GM13977 (cell line): ENCODE data around the gene ARHGAP10.
A peak's percentile ranks its signal among the peaks of the same experiment; 100 is the strongest.

ENCODE experiments used
- DNase-seq: peaks from one replicate; pipeline ENCODE4 v3.0.0; 2012; ENCODE audit warnings: low spot score
- in situ Hi-C: fragments of 300-500 bp; cut with MboI; formaldehyde crosslinking; loops from one replicate; pipeline ENCODE4 v1.12.0; 2022; ENCODE audit warnings: low sequenced_read_pairs, low pct_unique_long_range_greater_than_20kb, mixed read lengths, inconsistent platforms; ENCODE audit not compliant: unreplicated experiment
- TF ChIP-seq, protein P1 (sequence below): IDR thresholded peaks from 2 replicates; pipeline ENCODE4 v1.5.1; 2012; ENCODE audit warnings: mild to moderate bottlenecking, control low read depth; ENCODE audit not compliant: insufficient read depth; ENCODE audit errors: extremely low read depth, missing control alignments

The ARHGAP10 gene

DNA sequence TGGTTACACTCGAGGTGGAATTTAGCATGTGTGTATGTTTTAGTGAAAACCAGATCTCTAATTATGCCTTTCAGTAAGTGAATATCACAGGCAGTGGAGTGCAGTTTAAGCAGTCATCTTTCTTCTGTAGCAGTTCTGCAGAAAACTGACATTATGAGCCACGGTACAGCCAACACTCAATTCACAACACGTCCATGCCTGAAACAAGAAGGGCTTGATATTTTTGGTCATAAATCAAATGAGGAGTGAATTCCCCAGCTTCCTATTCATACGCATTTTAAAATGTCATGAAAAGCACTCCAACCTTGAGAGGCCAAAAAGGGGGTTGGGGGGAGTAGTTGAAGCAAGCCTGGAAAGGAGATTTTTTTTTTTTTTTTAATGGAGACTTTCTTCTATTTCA is 316.7 kb downstream of the ARHGAP10 start:
- no peak for DNase-seq
- in situ Hi-C loops: no loop called here
- TF ChIP-seq, protein P1, sequence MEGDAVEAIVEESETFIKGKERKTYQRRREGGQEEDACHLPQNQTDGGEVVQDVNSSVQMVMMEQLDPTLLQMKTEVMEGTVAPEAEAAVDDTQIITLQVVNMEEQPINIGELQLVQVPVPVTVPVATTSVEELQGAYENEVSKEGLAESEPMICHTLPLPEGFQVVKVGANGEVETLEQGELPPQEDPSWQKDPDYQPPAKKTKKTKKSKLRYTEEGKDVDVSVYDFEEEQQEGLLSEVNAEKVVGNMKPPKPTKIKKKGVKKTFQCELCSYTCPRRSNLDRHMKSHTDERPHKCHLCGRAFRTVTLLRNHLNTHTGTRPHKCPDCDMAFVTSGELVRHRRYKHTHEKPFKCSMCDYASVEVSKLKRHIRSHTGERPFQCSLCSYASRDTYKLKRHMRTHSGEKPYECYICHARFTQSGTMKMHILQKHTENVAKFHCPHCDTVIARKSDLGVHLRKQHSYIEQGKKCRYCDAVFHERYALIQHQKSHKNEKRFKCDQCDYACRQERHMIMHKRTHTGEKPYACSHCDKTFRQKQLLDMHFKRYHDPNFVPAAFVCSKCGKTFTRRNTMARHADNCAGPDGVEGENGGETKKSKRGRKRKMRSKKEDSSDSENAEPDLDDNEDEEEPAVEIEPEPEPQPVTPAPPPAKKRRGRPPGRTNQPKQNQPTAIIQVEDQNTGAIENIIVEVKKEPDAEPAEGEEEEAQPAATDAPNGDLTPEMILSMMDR: no peak

DNA sequence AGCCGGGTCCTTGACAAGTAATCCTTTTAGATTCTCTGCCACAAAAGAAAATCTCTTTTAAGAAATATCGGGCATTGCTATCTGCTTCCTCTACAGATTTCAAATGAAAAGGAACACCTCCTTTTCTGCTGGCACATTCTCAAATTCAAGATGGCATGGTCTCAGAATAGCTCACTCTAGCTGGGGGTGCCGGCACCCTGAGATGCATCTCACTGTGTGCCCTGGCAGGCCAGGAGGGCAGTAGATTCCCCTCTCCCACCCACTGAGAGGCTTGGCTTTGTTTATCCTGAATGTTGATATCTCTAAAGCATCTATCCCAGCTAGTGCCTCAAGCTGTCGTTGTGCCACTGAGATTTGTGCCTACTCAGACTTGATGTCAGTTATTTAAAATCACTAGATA is 319.5 kb downstream of the ARHGAP10 start:
- TF ChIP-seq, protein P1: no peak
- in situ Hi-C loops: no loop called here
- DNase-seq: no peak

DNA sequence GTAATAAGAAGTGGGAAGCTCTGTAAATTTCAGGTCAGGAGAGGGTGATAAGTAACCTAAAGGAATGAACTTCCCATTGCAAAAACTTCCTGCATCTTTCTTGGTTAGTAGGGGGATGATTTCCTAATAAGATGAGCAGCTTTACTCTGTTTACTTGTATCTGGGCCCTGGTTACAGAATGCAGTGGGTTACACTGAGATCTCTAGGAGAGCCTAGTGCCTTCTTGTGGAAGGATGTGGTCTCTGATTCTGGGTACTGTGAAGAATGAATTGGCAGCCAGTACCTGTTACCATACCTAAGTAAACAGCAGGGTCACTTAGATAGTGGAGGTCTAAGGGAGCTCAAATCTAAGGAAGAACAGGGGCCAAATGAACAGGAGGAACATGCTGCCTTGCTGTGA is 320.6 kb downstream of the ARHGAP10 start:
- TF ChIP-seq, protein P1: no peak
- no peak for DNase-seq
- in situ Hi-C loops: no loop called here

GRCh38 chr4:148053298-148054003 is 321.6 kb downstream of the ARHGAP10 start:
- TF ChIP-seq, protein P1: no peak
- in situ Hi-C loops: no loop called here
- no peak for DNase-seq

GRCh38 chr4:148054275-148054674 is 322.4 kb downstream of the ARHGAP10 start:
- no peak for DNase-seq
- TF ChIP-seq, protein P1: no peak
- in situ Hi-C loops: no loop called here

- TF ChIP-seq, protein P1: no peak
- DNase-seq: no peak
- in situ Hi-C loops: no loop called here
These were observed 324.0 kb downstream of the ARHGAP10 start for GRCh38 chr4:148055844-148056243.

- TF ChIP-seq, protein P1: peak; percentile 62
- peak; percentile 61 for DNase-seq
- in situ Hi-C loops: no loop called here
These were observed 325.0 kb downstream of the ARHGAP10 start for GRCh38 chr4:148056879-148057278.
